GM19452 (cell line): ENCODE data around the gene PPT2.
"Not testable (repeated sequence)": the region's sequence is repeated elsewhere in the genome, so short reads cannot be mapped to it uniquely, and the experiment has no call there.

Experiments used
- ATAC-seq: cut with Tn5 transposase; IDR thresholded peaks from one replicate; pipeline ENCODE4 v1.9.1; 2021; ENCODE audit not compliant: unreplicated experiment

The PPT2 gene

GRCh38 chr6:32188381-32189068 is 34.6 kb downstream of the PPT2 start:
- ATAC-seq: no peak

GRCh38 chr6:32189069-32189741 is 35.3 kb downstream of the PPT2 start:
- ATAC-seq: no peak

- no peak for ATAC-seq
Observed at GRCh38 chr6:32189742-32190053, 35.8 kb downstream of the PPT2 start.

- peak; percentile 47 for ATAC-seq
Observed at GRCh38 chr6:32190054-32190851, 36.3 kb downstream of the PPT2 start, which contains the start of gene PBX2. TSS of gene PBX2 (minus strand) at chr6:32190202. CDS start at chr6:32189915, 287 bp downstream.

- ATAC-seq: no peak
Observed at GRCh38 chr6:32190911-32191677, 37.2 kb downstream of the PPT2 start.

GRCh38 chr6:32191696-32192607 is 38.0 kb downstream of the PPT2 start:
- no peak for ATAC-seq

GRCh38 chr6:32192608-32193039 is 38.7 kb downstream of the PPT2 start, which contains the start of gene GPSM3:
TSS of gene GPSM3 (minus strand) at chr6:32192643. CDS start at chr6:32192513, 130 bp downstream.
- no peak for ATAC-seq

GRCh38 chr6:32193096-32193495 is 39.2 kb downstream of the PPT2 start:
- not testable (repeated sequence) for ATAC-seq

GRCh38 chr6:32194388-32194787 is 40.4 kb downstream of the PPT2 start:
- ATAC-seq: no peak

- no peak for ATAC-seq
Observed at GRCh38 chr6:32194825-32195651, 41.1 kb downstream of the PPT2 start.

GRCh38 chr6:32195652-32195901 is 41.6 kb downstream of the PPT2 start:
- ATAC-seq: peak; percentile 75

- ATAC-seq: peak; percentile 77
Observed at GRCh38 chr6:32195902-32196681, 42.2 kb downstream of the PPT2 start.

GRCh38 chr6:32196682-32197616 is 43.0 kb downstream of the PPT2 start:
- ATAC-seq: no peak

GRCh38 chr6:32198345-32198696 is 44.4 kb downstream of the PPT2 start:
- ATAC-seq: no peak

- no peak for ATAC-seq
Observed at GRCh38 chr6:32198866-32199265, 44.9 kb downstream of the PPT2 start.

- ATAC-seq: no peak
Observed at GRCh38 chr6:32200711-32201475, 47.0 kb downstream of the PPT2 start.

GRCh38 chr6:32202186-32202585 is 48.2 kb downstream of the PPT2 start:
- no peak for ATAC-seq
